ENCODE results near the gene DIAPH3. TPM values are rescaled to one million over a fixed set of nuclear protein-coding genes. Genes with fewer than 3 reads are reported as not detected.

DIAPH3 gene
- polyA plus RNA-seq, 3 donors = 0.04 to 0.09 TPM; not detected in 1

- H3K4me1 ChIP-seq (ENCODE audit: control insufficient read depth in 1 of 2, insufficient read depth in 2 of 2, low read length in 2 of 2) = no peaks in the 10 kb centered on the region
- H3K4me3 Mint-ChIP-seq = no peak overlapping the region
- H2AFZ ChIP-seq (ENCODE audit: insufficient read depth, low read depth, low read length, poor library complexity, severe bottlenecking) = no peak overlapping the region
- no peaks in the 10 kb centered on the region for H3K4me1 Mint-ChIP-seq
- no peak overlapping the region for H3K27ac ChIP-seq (ENCODE audit: low read depth in 1 of 2, low read length in 2 of 2)
- no peak overlapping the region for H3K4me3 ChIP-seq (replicated peaks in 1 of 3; ENCODE audit: low read depth in 2 of 3, low read length in 3 of 3)
- intact Hi-C loops (cut with micrococcal nuclease) = no loop called here
- no peak overlapping the region for H3K9ac ChIP-seq (ENCODE audit: insufficient read depth, low read length, poor library complexity, severe bottlenecking)
- TF ChIP-seq CTCF (IDR thresholded peaks at IDR 0.05) = no peak
- H3K36me3 Mint-ChIP-seq = peaks cover 3 to 14% of the 10 kb centered on the region in 2 donors
- H3K79me2 ChIP-seq (ENCODE audit: insufficient read depth, low read length) = no peaks in the 10 kb centered on the region
- no peaks in the 10 kb centered on the region for H3K36me3 ChIP-seq (replicated peaks in 1 of 2; ENCODE audit: control insufficient read depth in 1 of 2, insufficient read depth in 2 of 2, low read length in 2 of 2)
- no peak overlapping the region for H3K4me2 ChIP-seq (replicated peaks; ENCODE audit: extremely low read depth, low read length, poor library complexity, severe bottlenecking)
- H4K20me1 ChIP-seq (ENCODE audit: insufficient read depth, low read length) = no peaks in the 10 kb centered on the region
- H3K9me3 ChIP-seq (replicated peaks in 1 of 2; ENCODE audit: control insufficient read depth in 1 of 2, insufficient read depth in 1 of 2, low read length in 2 of 2) = no peaks in the 10 kb centered on the region
- no peak for DNase-seq
- no peak overlapping the region for H3K27ac Mint-ChIP-seq
- no peaks in the 10 kb centered on the region for H3K27me3 Mint-ChIP-seq (ENCODE audit: low read depth in 3 of 3)
- peaks cover 0 to 1% (median 0%) of the 10 kb centered on the region in 7 donors for H3K9me3 Mint-ChIP-seq
- no peaks in the 10 kb centered on the region for H3K27me3 ChIP-seq (ENCODE audit: control insufficient read depth in 2 of 2, insufficient read depth in 2 of 2, low read length in 2 of 2)
- 86% methylated on average over 1 of the region's 4 CpGs for WGBS (ENCODE audit: insufficient coverage)
These were observed 29.4 kb downstream of the DIAPH3 start for GRCh38 chr13:60134376-60134775.

GRCh38 chr13:60121337-60121687 lies 42.4 kb downstream of the DIAPH3 start:
- Histone ChIP-seq H3K4me2 (replicated peaks; ENCODE audit: extremely low read depth, low read length, poor library complexity, severe bottlenecking) (no peak overlapping the region), H2AFZ (ENCODE audit: insufficient read depth, low read depth, low read length, poor library complexity, severe bottlenecking) (no peak overlapping the region), H3K79me2 (ENCODE audit: insufficient read depth, low read length) (no peaks in the 10 kb centered on the region), H3K36me3 (replicated peaks in 1 of 2; ENCODE audit: control insufficient read depth in 1 of 2, insufficient read depth in 2 of 2, low read length in 2 of 2) (no peaks in the 10 kb centered on the region), H3K4me3 (replicated peaks in 1 of 3; ENCODE audit: low read depth in 2 of 3, low read length in 3 of 3) (no peak overlapping the region), H3K27ac (ENCODE audit: low read depth in 1 of 2, low read length in 2 of 2) (no peak overlapping the region), H3K27me3 (ENCODE audit: control insufficient read depth in 2 of 2, insufficient read depth in 2 of 2, low read length in 2 of 2) (no peaks in the 10 kb centered on the region), H3K4me1 (ENCODE audit: control insufficient read depth in 1 of 2, insufficient read depth in 2 of 2, low read length in 2 of 2) (no peaks in the 10 kb centered on the region), H3K9ac (ENCODE audit: insufficient read depth, low read length, poor library complexity, severe bottlenecking) (no peak overlapping the region), H4K20me1 (ENCODE audit: insufficient read depth, low read length) (no peaks in the 10 kb centered on the region), H3K9me3 (replicated peaks in 1 of 2; ENCODE audit: control insufficient read depth in 1 of 2, insufficient read depth in 1 of 2, low read length in 2 of 2) (peaks cover 0 to 2% of the 10 kb centered on the region in 2 donors)
- peaks cover 6 to 20% of the 10 kb centered on the region in 2 donors for H3K36me3 Mint-ChIP-seq
- H3K27me3 Mint-ChIP-seq (ENCODE audit: low read depth in 3 of 3) = peaks cover 0 to 1% (median 0%) of the 10 kb centered on the region in 3 donors
- 86% methylated on average over 2 of the region's 3 CpGs for WGBS (ENCODE audit: insufficient coverage)
- TF ChIP-seq CTCF (IDR thresholded peaks at IDR 0.05) = no peak
- H3K4me1 Mint-ChIP-seq = no peaks in the 10 kb centered on the region
- DNase-seq = no peak
- peaks cover 0 to 24% (median 8%) of the 10 kb centered on the region in 7 donors for H3K9me3 Mint-ChIP-seq
- no peak overlapping the region for H3K4me3 Mint-ChIP-seq
- no peak overlapping the region for H3K27ac Mint-ChIP-seq
- intact Hi-C loops (cut with micrococcal nuclease) = no loop called here

Data from CD14-positive monocyte (primary cell).